ENCODE data around the gene EEA1. TPM values are rescaled to one million over a fixed set of nuclear protein-coding genes. Genes with fewer than 3 reads are reported as not detected.

EEA1 gene
- total RNA-seq, 2 experiments from 2014 or later = 10.5 to 11.1 TPM

DNA sequence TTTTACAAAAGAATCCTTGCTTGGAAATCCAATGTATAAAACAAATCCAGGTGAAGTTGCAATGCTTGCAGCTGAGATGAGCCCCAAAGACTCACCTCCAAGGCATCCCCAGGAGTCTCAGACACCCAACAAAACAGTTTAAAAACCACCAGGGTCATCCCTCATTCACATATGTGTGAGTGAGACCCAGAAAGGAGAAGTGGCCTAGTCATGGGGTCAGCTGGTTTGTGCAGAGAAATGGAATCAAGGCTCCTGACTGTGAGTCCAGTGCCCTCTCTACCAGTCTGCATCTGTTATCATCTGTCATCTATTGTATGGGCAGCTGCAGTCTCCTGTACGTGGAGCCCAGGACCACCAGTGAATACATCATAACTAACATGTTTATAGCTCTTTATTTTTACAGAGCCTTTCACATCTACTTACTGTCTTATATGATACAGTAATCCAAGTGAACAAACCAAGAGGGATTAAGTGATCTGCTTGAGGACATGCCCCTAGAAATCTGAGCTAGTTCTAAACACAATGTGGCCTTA is 199.3 kb downstream of the EEA1 start:
- ChIA-PET POLR2A (no interaction called here), CTCF (no interaction called here)
- Mint-ChIP-seq H3K4me3 (no peak overlapping the region), H3K4me1 (ENCODE audit: low read depth) (no peaks in the 10 kb centered on the region), H3K27ac (no peak overlapping the region), H3K36me3 (ENCODE audit: low read depth) (no peaks in the 10 kb centered on the region), H3K9me3 (peaks cover 2% of the 10 kb centered on the region), H3K27me3 (no peaks in the 10 kb centered on the region)
- H3K4me1 ChIP-seq (ENCODE audit: insufficient read depth, low read length) = no peaks in the 10 kb centered on the region
- H3K4me3 ChIP-seq (ENCODE audit: low read length) = no peak overlapping the region
- TF ChIP-seq, protein P1, sequence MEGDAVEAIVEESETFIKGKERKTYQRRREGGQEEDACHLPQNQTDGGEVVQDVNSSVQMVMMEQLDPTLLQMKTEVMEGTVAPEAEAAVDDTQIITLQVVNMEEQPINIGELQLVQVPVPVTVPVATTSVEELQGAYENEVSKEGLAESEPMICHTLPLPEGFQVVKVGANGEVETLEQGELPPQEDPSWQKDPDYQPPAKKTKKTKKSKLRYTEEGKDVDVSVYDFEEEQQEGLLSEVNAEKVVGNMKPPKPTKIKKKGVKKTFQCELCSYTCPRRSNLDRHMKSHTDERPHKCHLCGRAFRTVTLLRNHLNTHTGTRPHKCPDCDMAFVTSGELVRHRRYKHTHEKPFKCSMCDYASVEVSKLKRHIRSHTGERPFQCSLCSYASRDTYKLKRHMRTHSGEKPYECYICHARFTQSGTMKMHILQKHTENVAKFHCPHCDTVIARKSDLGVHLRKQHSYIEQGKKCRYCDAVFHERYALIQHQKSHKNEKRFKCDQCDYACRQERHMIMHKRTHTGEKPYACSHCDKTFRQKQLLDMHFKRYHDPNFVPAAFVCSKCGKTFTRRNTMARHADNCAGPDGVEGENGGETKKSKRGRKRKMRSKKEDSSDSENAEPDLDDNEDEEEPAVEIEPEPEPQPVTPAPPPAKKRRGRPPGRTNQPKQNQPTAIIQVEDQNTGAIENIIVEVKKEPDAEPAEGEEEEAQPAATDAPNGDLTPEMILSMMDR (IDR thresholded peaks at IDR 0.05) = no peak
- no peaks in the 10 kb centered on the region for H3K9me3 ChIP-seq (ENCODE audit: control insufficient read depth in 1 of 2, insufficient read depth in 1 of 2, low read length in 2 of 2)
- H3K36me3 ChIP-seq (ENCODE audit: insufficient read depth, low read length) = no peaks in the 10 kb centered on the region
- intact Hi-C loops (cut with DNase I, micrococcal nuclease) = no loop called here
- peaks cover 0 to 5% of the 10 kb centered on the region in 2 experiments for H3K27me3 ChIP-seq (ENCODE audit: control insufficient read depth in 1 of 2, insufficient read depth in 2 of 2, low read length in 2 of 2)
- DNase-seq (no peak), ATAC-seq (ENCODE audit: poor library complexity) (no peak)
- no peak overlapping the region for H3K27ac ChIP-seq (ENCODE audit: low read depth in 1 of 2, low read length in 2 of 2)

DNA sequence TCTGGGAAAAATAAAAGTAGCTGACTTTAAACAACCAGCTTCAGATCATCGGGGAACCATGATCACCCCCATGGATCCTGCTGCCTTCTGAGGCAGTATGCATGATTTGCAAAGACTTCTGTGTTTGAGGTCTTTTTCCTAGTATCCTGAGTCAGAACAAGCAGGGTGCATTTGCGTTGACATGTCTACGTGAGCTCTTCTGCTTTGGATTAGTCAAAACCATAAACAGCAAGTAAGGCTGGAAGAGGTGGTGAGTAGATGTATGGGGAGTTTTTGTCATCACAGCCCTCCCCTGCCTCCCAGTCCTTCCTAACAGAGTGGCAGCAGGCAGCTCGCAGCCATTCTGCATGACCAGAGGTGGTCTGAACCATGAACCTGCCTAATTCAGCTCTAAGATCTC is 202.2 kb downstream of the EEA1 start:
- Histone ChIP-seq H3K4me3 (ENCODE audit: low read length) (no peak overlapping the region), H3K36me3 (ENCODE audit: insufficient read depth, low read length) (no peaks in the 10 kb centered on the region), H3K4me1 (ENCODE audit: insufficient read depth, low read length) (no peaks in the 10 kb centered on the region), H3K27me3 (ENCODE audit: control insufficient read depth in 1 of 2, insufficient read depth in 2 of 2, low read length in 2 of 2) (peaks cover 0 to 5% of the 10 kb centered on the region in 2 experiments), H3K9me3 (ENCODE audit: control insufficient read depth in 1 of 2, insufficient read depth in 1 of 2, low read length in 2 of 2) (peaks cover 0 to 7% of the 10 kb centered on the region in 2 experiments), H3K27ac (ENCODE audit: low read depth in 1 of 2, low read length in 2 of 2) (no peak overlapping the region)
- TF ChIP-seq, protein P1 (IDR thresholded peaks at IDR 0.05) = no peak
- ChIA-PET CTCF (no interaction called here), POLR2A (no interaction called here)
- ATAC-seq (ENCODE audit: poor library complexity) (no peak), DNase-seq (no peak)
- Mint-ChIP-seq H3K4me1 (ENCODE audit: low read depth) (no peaks in the 10 kb centered on the region), H3K36me3 (ENCODE audit: low read depth) (no peaks in the 10 kb centered on the region), H3K4me3 (no peak overlapping the region), H3K27me3 (no peaks in the 10 kb centered on the region), H3K27ac (no peak overlapping the region), H3K9me3 (peaks cover 2% of the 10 kb centered on the region)
- intact Hi-C loops (cut with DNase I, micrococcal nuclease) = no loop called here

- DNase-seq (no peak), ATAC-seq (ENCODE audit: poor library complexity) (no peak)
- ChIA-PET CTCF (no interaction called here), POLR2A (no interaction called here)
- H3K4me3 Mint-ChIP-seq = no peak overlapping the region
- intact Hi-C loops (cut with DNase I, micrococcal nuclease) = no loop called here
- Histone ChIP-seq H3K27me3 (ENCODE audit: control insufficient read depth in 1 of 2, insufficient read depth in 2 of 2, low read length in 2 of 2) (peaks cover 0 to 5% of the 10 kb centered on the region in 2 experiments), H3K9me3 (ENCODE audit: control insufficient read depth in 1 of 2, insufficient read depth in 1 of 2, low read length in 2 of 2) (peaks cover 0 to 7% of the 10 kb centered on the region in 2 experiments), H3K4me3 (ENCODE audit: low read length) (no peak overlapping the region), H3K27ac (ENCODE audit: low read depth in 1 of 2, low read length in 2 of 2) (no peak overlapping the region), H3K36me3 (ENCODE audit: insufficient read depth, low read length) (no peaks in the 10 kb centered on the region), H3K4me1 (ENCODE audit: insufficient read depth, low read length) (no peaks in the 10 kb centered on the region)
- H3K27ac Mint-ChIP-seq = no peak overlapping the region
- H3K4me1 Mint-ChIP-seq (ENCODE audit: low read depth) = no peaks in the 10 kb centered on the region
- peaks cover 2% of the 10 kb centered on the region for H3K9me3 Mint-ChIP-seq
- TF ChIP-seq, protein P1 (IDR thresholded peaks at IDR 0.05) = no peak
- no peaks in the 10 kb centered on the region for H3K27me3 Mint-ChIP-seq
- H3K36me3 Mint-ChIP-seq (ENCODE audit: low read depth) = no peaks in the 10 kb centered on the region
Observed at GRCh38 chr12:92722897-92723296, 206.2 kb downstream of the EEA1 start.
